ENCODE measurements around the gene SLC12A7. TPM values are rescaled to one million over a fixed set of nuclear protein-coding genes. Genes with fewer than 3 reads are reported as not detected.

SLC12A7 gene
- total and polyA plus RNA-seq, 2 of the 13 experiments (the other 11 are each of a cell fraction or from before 2014, with no cell fraction given): 14.0 to 18.5 TPM

DNA sequence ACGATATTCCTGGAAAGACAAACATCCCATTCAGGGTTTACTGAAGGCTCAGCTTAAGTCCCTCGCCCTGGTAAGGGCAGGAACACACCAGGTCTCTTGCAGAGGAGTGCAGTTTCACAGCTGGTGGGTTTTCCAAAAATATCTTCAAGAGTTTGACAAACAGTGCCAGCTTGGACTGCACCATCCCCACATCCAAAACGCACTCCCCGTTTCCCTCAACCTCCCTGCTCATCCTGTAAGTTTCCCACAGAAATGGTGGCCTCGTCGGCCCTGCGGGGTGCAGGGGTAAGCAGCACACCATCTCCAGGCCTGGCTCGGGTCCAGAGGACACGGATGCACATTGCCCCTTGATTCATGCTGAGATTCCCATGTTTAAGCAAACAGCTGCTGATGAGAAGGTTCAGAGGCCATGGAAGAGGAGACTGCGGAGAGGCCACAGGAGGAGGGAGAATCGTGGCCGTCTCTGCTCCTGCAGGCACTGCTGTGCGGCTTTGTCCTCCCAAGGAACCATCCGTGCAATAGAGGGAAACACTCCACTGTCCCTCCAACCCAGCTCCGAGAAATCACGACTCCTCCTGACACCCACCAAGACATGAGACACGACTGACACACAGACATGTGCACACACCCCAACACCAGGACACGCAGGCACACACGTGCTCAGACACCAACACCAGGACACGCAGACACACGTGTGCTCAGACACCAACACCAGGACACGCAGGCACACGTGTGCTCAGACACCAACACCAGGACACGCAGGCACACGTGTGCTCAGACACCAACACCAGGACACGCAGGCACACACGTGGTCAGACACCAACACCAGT is 24.0 kb upstream of the SLC12A7 start (continued):
- TF ChIP-seq, protein P1, sequence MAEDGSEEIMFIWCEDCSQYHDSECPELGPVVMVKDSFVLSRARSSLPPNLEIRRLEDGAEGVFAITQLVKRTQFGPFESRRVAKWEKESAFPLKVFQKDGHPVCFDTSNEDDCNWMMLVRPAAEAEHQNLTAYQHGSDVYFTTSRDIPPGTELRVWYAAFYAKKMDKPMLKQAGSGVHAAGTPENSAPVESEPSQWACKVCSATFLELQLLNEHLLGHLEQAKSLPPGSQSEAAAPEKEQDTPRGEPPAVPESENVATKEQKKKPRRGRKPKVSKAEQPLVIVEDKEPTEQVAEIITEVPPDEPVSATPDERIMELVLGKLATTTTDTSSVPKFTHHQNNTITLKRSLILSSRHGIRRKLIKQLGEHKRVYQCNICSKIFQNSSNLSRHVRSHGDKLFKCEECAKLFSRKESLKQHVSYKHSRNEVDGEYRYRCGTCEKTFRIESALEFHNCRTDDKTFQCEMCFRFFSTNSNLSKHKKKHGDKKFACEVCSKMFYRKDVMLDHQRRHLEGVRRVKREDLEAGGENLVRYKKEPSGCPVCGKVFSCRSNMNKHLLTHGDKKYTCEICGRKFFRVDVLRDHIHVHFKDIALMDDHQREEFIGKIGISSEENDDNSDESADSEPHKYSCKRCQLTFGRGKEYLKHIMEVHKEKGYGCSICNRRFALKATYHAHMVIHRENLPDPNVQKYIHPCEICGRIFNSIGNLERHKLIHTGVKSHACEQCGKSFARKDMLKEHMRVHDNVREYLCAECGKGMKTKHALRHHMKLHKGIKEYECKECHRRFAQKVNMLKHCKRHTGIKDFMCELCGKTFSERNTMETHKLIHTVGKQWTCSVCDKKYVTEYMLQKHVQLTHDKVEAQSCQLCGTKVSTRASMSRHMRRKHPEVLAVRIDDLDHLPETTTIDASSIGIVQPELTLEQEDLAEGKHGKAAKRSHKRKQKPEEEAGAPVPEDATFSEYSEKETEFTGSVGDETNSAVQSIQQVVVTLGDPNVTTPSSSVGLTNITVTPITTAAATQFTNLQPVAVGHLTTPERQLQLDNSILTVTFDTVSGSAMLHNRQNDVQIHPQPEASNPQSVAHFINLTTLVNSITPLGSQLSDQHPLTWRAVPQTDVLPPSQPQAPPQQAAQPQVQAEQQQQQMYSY (CRISPR knock-in tag; IDR thresholded peaks at IDR 0.05): no peak
- TF ChIP-seq ZSCAN31 (CRISPR knock-in tag; IDR thresholded peaks at IDR 0.05; ENCODE audit: low read depth) (no peak), DMAP1 (CRISPR knock-in tag; IDR thresholded peaks at IDR 0.05) (no peak), ELF1 (CRISPR knock-in tag; IDR thresholded peaks at IDR 0.05) (0 out of 2 replicates have a peak, but pooled peaks have one; percentile 34), RARA (CRISPR knock-in tag; IDR thresholded peaks at IDR 0.05) (no peak), ZNF75D (CRISPR knock-in tag; IDR thresholded peaks at IDR 0.05; ENCODE audit: borderline replicate concordance) (no peak), ZNF263 (CRISPR knock-in tag; IDR thresholded peaks at IDR 0.05) (peak; percentile 91), MAZ (IDR thresholded peaks at IDR 0.05; ENCODE audit: borderline replicate concordance, low read depth, low read length) (no peak), MAZ (CRISPR knock-in tag; IDR thresholded peaks at IDR 0.05; ENCODE audit: low read depth) (0 out of 2 replicates have a peak, but pooled peaks have one; percentile 42), ZMYM2 (CRISPR knock-in tag; IDR thresholded peaks at IDR 0.05) (no peak), PRMT3 (CRISPR knock-in tag; IDR thresholded peaks at IDR 0.05; ENCODE audit: borderline replicate concordance, low read depth) (no peak), CHCHD3 (CRISPR knock-in tag; IDR thresholded peaks at IDR 0.05) (no peak), ZNF616 (CRISPR knock-in tag; IDR thresholded peaks at IDR 0.05; ENCODE audit: low read depth) (no peak), NFE2L2 (IDR thresholded peaks at IDR 0.05; ENCODE audit: low read length) (no peak), REL (CRISPR knock-in tag; conservative IDR thresholded peaks at IDR 0.05) (no peak)
- TF ChIP-seq, protein P2, sequence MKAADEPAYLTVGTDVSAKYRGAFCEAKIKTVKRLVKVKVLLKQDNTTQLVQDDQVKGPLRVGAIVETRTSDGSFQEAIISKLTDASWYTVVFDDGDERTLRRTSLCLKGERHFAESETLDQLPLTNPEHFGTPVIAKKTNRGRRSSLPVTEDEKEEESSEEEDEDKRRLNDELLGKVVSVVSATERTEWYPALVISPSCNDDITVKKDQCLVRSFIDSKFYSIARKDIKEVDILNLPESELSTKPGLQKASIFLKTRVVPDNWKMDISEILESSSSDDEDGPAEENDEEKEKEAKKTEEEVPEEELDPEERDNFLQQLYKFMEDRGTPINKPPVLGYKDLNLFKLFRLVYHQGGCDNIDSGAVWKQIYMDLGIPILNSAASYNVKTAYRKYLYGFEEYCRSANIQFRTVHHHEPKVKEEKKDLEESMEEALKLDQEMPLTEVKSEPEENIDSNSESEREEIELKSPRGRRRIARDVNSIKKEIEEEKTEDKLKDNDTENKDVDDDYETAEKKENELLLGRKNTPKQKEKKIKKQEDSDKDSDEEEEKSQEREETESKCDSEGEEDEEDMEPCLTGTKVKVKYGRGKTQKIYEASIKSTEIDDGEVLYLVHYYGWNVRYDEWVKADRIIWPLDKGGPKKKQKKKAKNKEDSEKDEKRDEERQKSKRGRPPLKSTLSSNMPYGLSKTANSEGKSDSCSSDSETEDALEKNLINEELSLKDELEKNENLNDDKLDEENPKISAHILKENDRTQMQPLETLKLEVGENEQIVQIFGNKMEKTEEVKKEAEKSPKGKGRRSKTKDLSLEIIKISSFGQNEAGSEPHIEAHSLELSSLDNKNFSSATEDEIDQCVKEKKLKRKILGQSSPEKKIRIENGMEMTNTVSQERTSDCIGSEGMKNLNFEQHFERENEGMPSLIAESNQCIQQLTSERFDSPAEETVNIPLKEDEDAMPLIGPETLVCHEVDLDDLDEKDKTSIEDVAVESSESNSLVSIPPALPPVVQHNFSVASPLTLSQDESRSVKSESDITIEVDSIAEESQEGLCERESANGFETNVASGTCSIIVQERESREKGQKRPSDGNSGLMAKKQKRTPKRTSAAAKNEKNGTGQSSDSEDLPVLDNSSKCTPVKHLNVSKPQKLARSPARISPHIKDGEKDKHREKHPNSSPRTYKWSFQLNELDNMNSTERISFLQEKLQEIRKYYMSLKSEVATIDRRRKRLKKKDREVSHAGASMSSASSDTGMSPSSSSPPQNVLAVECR (CRISPR knock-in tag; IDR thresholded peaks at IDR 0.05; ENCODE audit: borderline replicate concordance): no peak; the same call in 1 of the 2 replicates
- TF ChIP-seq, protein P3, sequence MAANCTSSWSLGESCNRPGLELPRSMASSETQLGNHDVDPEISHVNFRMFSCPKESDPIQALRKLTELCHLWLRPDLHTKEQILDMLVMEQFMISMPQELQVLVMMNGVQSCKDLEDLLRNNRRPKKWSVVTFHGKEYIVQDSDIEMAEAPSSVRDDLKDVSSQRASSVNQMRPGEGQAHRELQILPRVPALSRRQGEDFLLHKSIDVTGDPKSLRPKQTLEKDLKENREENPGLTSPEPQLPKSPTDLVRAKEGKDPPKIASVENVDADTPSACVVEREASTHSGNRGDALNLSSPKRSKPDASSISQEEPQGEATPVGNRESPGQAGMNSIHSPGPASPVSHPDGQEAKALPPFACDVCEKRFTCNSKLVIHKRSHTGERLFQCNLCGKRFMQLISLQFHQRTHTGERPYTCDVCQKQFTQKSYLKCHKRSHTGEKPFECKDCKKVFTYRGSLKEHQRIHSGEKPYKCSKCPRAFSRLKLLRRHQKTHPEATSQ (CRISPR knock-in tag; IDR thresholded peaks at IDR 0.05; ENCODE audit: borderline replicate concordance): no peak
- TF ChIP-seq, protein P4, sequence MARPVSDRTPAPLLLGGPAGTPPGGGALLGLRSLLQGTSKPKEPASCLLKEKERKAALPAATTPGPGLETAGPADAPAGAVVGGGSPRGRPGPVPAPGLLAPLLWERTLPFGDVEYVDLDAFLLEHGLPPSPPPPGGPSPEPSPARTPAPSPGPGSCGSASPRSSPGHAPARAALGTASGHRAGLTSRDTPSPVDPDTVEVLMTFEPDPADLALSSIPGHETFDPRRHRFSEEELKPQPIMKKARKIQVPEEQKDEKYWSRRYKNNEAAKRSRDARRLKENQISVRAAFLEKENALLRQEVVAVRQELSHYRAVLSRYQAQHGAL (CRISPR knock-in tag; IDR thresholded peaks at IDR 0.05; ENCODE audit: not compliant biosample characterization): no peak
